ENCODE results near the gene TMEM154.

DNA sequence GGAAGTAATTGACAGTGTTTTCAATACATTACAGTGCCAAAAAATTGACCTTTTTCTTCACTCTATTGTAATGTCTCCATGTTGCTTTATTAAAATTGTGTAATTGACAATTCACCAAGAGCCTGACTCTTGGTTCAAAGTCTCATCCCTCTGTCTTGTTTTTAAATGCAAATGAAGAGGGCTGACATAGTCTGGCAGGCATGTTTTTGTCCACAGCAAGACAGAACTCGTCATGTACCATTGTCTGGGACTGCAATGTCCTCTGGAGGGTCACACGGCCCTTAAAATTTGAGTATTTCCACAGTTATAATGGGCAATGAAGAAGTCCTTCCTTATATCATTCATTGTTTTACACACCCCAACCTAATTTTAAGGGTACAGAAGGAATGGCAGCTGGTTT, 105.9 kb downstream of the TMEM154 start:
- TF ChIP-seq FOXM1 (IDR thresholded peaks at IDR 0.05; ENCODE audit: borderline replicate concordance, low read depth) (no peak), EP300 (IDR thresholded peaks at IDR 0.05; ENCODE audit: borderline replicate concordance) (no peak), CREB1 (IDR thresholded peaks at IDR 0.05; ENCODE audit: low read depth) (no peak), NFIC (IDR thresholded peaks at IDR 0.05) (no peak), RAD21 (IDR thresholded peaks at IDR 0.05; ENCODE audit: low read depth) (no peak), YY1 (IDR thresholded peaks at IDR 0.05; ENCODE audit: low read depth) (no peak), TAF1 (IDR thresholded peaks at IDR 0.05; ENCODE audit: low read depth) (no peak), CEBPB (IDR thresholded peaks at IDR 0.05) (no peak), TEAD4 (IDR thresholded peaks at IDR 0.05) (no peak), ZBTB7A (IDR thresholded peaks at IDR 0.05; ENCODE audit: low read depth) (no peak), TCF12 (IDR thresholded peaks at IDR 0.05; ENCODE audit: low read depth) (no peak), EGR1 (IDR thresholded peaks at IDR 0.05) (no peak)
- TF ChIP-seq, protein P1, sequence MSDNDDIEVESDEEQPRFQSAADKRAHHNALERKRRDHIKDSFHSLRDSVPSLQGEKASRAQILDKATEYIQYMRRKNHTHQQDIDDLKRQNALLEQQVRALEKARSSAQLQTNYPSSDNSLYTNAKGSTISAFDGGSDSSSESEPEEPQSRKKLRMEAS (IDR thresholded peaks at IDR 0.05): no peak
- TF ChIP-seq, protein P2, sequence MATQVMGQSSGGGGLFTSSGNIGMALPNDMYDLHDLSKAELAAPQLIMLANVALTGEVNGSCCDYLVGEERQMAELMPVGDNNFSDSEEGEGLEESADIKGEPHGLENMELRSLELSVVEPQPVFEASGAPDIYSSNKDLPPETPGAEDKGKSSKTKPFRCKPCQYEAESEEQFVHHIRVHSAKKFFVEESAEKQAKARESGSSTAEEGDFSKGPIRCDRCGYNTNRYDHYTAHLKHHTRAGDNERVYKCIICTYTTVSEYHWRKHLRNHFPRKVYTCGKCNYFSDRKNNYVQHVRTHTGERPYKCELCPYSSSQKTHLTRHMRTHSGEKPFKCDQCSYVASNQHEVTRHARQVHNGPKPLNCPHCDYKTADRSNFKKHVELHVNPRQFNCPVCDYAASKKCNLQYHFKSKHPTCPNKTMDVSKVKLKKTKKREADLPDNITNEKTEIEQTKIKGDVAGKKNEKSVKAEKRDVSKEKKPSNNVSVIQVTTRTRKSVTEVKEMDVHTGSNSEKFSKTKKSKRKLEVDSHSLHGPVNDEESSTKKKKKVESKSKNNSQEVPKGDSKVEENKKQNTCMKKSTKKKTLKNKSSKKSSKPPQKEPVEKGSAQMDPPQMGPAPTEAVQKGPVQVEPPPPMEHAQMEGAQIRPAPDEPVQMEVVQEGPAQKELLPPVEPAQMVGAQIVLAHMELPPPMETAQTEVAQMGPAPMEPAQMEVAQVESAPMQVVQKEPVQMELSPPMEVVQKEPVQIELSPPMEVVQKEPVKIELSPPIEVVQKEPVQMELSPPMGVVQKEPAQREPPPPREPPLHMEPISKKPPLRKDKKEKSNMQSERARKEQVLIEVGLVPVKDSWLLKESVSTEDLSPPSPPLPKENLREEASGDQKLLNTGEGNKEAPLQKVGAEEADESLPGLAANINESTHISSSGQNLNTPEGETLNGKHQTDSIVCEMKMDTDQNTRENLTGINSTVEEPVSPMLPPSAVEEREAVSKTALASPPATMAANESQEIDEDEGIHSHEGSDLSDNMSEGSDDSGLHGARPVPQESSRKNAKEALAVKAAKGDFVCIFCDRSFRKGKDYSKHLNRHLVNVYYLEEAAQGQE (IDR thresholded peaks at IDR 0.05; ENCODE audit: low read depth): no peak

Data from Ishikawa (cell line).